GM19351 (cell line): ENCODE measurements around the gene KANSL3.

Source experiments
- ATAC-seq: cut with Tn5 transposase; IDR thresholded peaks from one replicate; pipeline ENCODE4 v1.9.1; 2021; ENCODE audit warnings: mild to moderate bottlenecking, moderate library complexity; ENCODE audit not compliant: unreplicated experiment

KANSL3 gene

GRCh38 chr2:96608469-96609455 is 29.4 kb downstream of the KANSL3 start:
- ATAC-seq, result no peak

GRCh38 chr2:96604104-96604503 is 34.0 kb downstream of the KANSL3 start:
- no peak for ATAC-seq

GRCh38 chr2:96602330-96602823 is 35.7 kb downstream of the KANSL3 start:
- ATAC-seq, result no peak

- no peak for ATAC-seq
Observed at GRCh38 chr2:96601382-96602292, 36.5 kb downstream of the KANSL3 start.

GRCh38 chr2:96599941-96600340 is 38.2 kb downstream of the KANSL3 start:
- no peak for ATAC-seq

- ATAC-seq, result no peak
Observed at GRCh38 chr2:96596596-96596995, 41.5 kb downstream of the KANSL3 start.

GRCh38 chr2:96594691-96595152 is 43.4 kb downstream of the KANSL3 start:
- no peak for ATAC-seq

- no peak for ATAC-seq
Observed at GRCh38 chr2:96594282-96594681, 43.8 kb downstream of the KANSL3 start.

- no peak for ATAC-seq
Observed at GRCh38 chr2:96591494-96591893, 46.6 kb downstream of the KANSL3 start.

- no peak for ATAC-seq
Observed at GRCh38 chr2:96591054-96591453, 47.1 kb downstream of the KANSL3 start.

GRCh38 chr2:96587843-96588242 is 50.3 kb downstream of the KANSL3 start:
- no peak for ATAC-seq

- ATAC-seq, result no peak
Observed at GRCh38 chr2:96584017-96584416, 54.1 kb downstream of the KANSL3 start.

- no peak for ATAC-seq
Observed at GRCh38 chr2:96580771-96581170, 57.3 kb downstream of the KANSL3 start.

GRCh38 chr2:96579422-96579821 is 58.7 kb downstream of the KANSL3 start:
- no peak for ATAC-seq

- no peak for ATAC-seq
Observed at GRCh38 chr2:96578731-96579130, 59.4 kb downstream of the KANSL3 start.

- no peak for ATAC-seq
Observed at GRCh38 chr2:96577501-96577900, 60.6 kb downstream of the KANSL3 start.

GRCh38 chr2:96575785-96576456 is 62.2 kb downstream of the KANSL3 start:
- no peak for ATAC-seq

- ATAC-seq, result no peak
Observed at GRCh38 chr2:96574364-96574763, 63.7 kb downstream of the KANSL3 start.

- ATAC-seq, result no peak
Observed at GRCh38 chr2:96568094-96568493, 70.0 kb downstream of the KANSL3 start.

GRCh38 chr2:96565111-96565510 is 73.0 kb downstream of the KANSL3 start:
- no peak for ATAC-seq

GRCh38 chr2:96564563-96564962 is 73.5 kb downstream of the KANSL3 start:
- no peak for ATAC-seq
